Stomach (tissue), 9 donors: ENCODE measurements around the gene SH3BP5. TPM values are rescaled to one million over a fixed set of nuclear protein-coding genes. Genes with fewer than 3 reads are reported as not detected.

Experiments
- DNase-seq, 2 donors: peaks; one replicate each; pipeline versions ENCODE4 v3.0.0 to v3.0.0-alpha.2; 2013 to 2019
- H3K27ac ChIP-seq, 5 donors: fragments of 200-600 bp in 4 of 5; sonication (generic) in 4 of 5; one replicate each; pipeline ENCODE4 v1.5.1; 2013 to 2019; ENCODE audit warnings: mild to moderate bottlenecking in 1 of 5, moderate library complexity in 1 of 5
- H3K27me3 ChIP-seq, 3 donors: fragments of 200-600 bp; sonication (generic); one replicate each; pipeline ENCODE4 v1.5.1; 2017 to 2019; ENCODE audit warnings: mixed run types in 1 of 3
- H3K36me3 ChIP-seq, 4 donors: fragments of 200-600 bp; sonication (generic); 1 replicate in 3 of 4; 2 replicates in 1 of 4; pipeline ENCODE4 v1.5.1; 2016 to 2019
- H3K4me1 ChIP-seq, 4 donors: fragments of 200-600 bp; sonication (generic); one replicate each; pipeline ENCODE4 v1.5.1; 2016 to 2019
- H3K4me3 ChIP-seq, 4 donors: fragments of 200-600 bp; sonication (generic) in 3 of 4; one replicate each; pipeline ENCODE4 v1.5.1; 2016 to 2019; ENCODE audit warnings: mild to moderate bottlenecking in 1 of 4
- H3K9me3 ChIP-seq, 4 donors: fragments of 200-600 bp; sonication (generic); one replicate each; pipeline ENCODE4 v1.5.1; 2016 to 2019
- EP300 ChIP-seq: sonication (generic); formaldehyde crosslinking; IDR thresholded peaks from one replicate; pipeline ENCODE4 v1.6.1; 2017; ENCODE audit warnings: antibody characterized with exemption
- POLR2A ChIP-seq, 4 donors: fragments of 450-650 bp; IDR thresholded peaks; one replicate each; pipeline ENCODE4 v1.6.1; 2016; ENCODE audit warnings: antibody characterized with exemption in 4 of 4, control low read depth in 2 of 4, mild to moderate bottlenecking in 1 of 4, moderate library complexity in 1 of 4
- POLR2AphosphoS5 ChIP-seq, 3 donors: sonication (generic); formaldehyde crosslinking; IDR thresholded peaks; one replicate each; pipeline ENCODE4 v1.6.1; 2016; ENCODE audit warnings: antibody characterized with exemption in 3 of 3
- WGBS, 5 donors: extraction: QIAGEN DNeasy Blood & Tissue Kit in 3 of 5; methylation state at CpG; one replicate each; pipeline versions ENCODE4 v1.1.5 to v1.1.7; 2013 to 2018; 5-methylcytosine and 5-hydroxymethylcytosine counted together
- intact Hi-C: fragments of 100-400 bp; cut with DNase I; formaldehyde crosslinking; loops from one replicate; pipeline ENCODE4 v1.15.1; 2023; ENCODE audit warnings: low total_unique reads
- polyA plus RNA-seq, 3 donors: library from polyadenylated mRNA; stranded (reverse); fragments of 200-250 nt; gene quantifications; one replicate each; pipeline ENCODE4 v1.2.3, GENCODE V29; 2013
- total RNA-seq, 5 donors: library from RNA; depleted of rRNA; stranded (reverse); fragments of >200 nt; gene quantifications; one replicate each; pipeline versions ENCODE4 v1.1.0 to v1.2.3, GENCODE V29; 2014 to 2016
- TF ChIP-seq, protein P1 (sequence below), 7 experiments: fragments of 450-650 bp in 4 of 7; fragments of 200-600 bp in 3 of 7; sonication (generic) in 3 of 7; IDR thresholded peaks; one replicate each; pipeline ENCODE4 v1.5.1; 2016 to 2019; ENCODE audit warnings: antibody characterized with exemption in 7 of 7, control low read depth in 2 of 7, mild to moderate bottlenecking in 1 of 7
- donor health status: healthy with polysubstance abuse.
- donor health status: Bipolar disorder and iron deficiency.
- donor health status: healthy.

The SH3BP5 gene
- total and polyA plus RNA-seq, 8 donors, result 1.8 to 43.7 (median 18.9) TPM

DNA sequence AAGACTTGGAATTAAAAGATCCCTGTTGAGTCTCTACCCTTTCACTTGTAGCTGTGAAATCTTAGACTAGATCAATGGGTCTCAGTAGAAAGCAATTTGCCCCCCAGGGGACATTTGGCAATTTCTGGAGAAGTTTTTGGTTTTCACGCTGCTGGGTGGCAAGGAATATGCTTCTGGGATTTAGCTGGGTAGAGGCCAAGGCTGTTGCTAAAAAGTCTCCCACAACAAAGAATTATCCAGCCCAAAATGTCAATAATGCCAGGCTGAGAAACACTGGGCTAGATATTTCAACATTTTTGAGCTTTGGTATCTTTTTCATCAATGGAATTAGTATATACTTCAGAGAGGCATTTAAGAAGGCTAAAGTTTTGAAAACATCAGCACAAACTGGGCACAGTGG, 117.6 kb downstream of the SH3BP5 start:
- Histone ChIP-seq H3K9me3 (no peaks in the 10 kb centered on the region), H3K4me3 (no peak overlapping the region), H3K36me3 (peaks cover 30 to 82% (median 78%) of the 10 kb centered on the region in 4 donors), H3K4me1 (peaks cover 0 to 45% (median 21%) of the 10 kb centered on the region in 4 donors), H3K27me3 (no peaks in the 10 kb centered on the region), H3K27ac (no peak overlapping the region)
- DNase-seq, result no peak
- intact Hi-C loops, result no loop called here
- WGBS, 5 donors, result 83 to 100% (median 95%) methylated on average over 1 of the region's 1 CpG
- no peak for TF ChIP-seq POLR2A (IDR thresholded peaks at IDR 0.05)
- no peak for TF ChIP-seq POLR2AphosphoS5 (IDR thresholded peaks at IDR 0.05)
- TF ChIP-seq, protein P1, sequence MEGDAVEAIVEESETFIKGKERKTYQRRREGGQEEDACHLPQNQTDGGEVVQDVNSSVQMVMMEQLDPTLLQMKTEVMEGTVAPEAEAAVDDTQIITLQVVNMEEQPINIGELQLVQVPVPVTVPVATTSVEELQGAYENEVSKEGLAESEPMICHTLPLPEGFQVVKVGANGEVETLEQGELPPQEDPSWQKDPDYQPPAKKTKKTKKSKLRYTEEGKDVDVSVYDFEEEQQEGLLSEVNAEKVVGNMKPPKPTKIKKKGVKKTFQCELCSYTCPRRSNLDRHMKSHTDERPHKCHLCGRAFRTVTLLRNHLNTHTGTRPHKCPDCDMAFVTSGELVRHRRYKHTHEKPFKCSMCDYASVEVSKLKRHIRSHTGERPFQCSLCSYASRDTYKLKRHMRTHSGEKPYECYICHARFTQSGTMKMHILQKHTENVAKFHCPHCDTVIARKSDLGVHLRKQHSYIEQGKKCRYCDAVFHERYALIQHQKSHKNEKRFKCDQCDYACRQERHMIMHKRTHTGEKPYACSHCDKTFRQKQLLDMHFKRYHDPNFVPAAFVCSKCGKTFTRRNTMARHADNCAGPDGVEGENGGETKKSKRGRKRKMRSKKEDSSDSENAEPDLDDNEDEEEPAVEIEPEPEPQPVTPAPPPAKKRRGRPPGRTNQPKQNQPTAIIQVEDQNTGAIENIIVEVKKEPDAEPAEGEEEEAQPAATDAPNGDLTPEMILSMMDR (IDR thresholded peaks at IDR 0.05), result no peak
- TF ChIP-seq EP300, result no peak

DNA sequence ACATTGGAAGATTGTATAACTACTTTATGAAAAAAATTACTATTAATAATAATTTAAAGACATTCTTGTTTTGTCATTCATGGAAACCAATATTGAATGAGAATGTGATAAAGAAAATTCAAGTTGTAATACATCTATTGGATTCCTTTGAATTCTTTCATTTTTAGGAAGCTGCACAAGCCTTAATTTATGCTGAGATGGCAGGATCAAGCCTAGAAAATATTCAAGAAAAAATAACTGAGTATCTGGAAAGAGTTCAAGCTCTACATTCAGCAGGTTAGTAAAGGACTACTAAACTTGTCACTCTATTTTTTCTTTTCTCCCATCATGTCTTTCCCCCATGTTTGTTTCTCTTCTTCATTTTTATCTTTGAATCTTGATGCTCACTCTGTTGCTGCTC, 120.4 kb downstream of the SH3BP5 start:
- Histone ChIP-seq H3K27ac (no peak overlapping the region), H3K4me3 (no peak overlapping the region), H3K4me1 (peaks cover 12 to 59% (median 36%) of the 10 kb centered on the region in 4 donors), H3K36me3 (peaks cover 14 to 62% (median 55%) of the 10 kb centered on the region in 4 donors), H3K9me3 (no peaks in the 10 kb centered on the region), H3K27me3 (no peaks in the 10 kb centered on the region)
- no peak for DNase-seq
- TF ChIP-seq POLR2AphosphoS5 (IDR thresholded peaks at IDR 0.05) (no peak), EP300 (no peak), POLR2A (IDR thresholded peaks at IDR 0.05) (no peak)
- TF ChIP-seq, protein P1 (IDR thresholded peaks at IDR 0.05), result no peak
- intact Hi-C loops, result no loop called here

DNA sequence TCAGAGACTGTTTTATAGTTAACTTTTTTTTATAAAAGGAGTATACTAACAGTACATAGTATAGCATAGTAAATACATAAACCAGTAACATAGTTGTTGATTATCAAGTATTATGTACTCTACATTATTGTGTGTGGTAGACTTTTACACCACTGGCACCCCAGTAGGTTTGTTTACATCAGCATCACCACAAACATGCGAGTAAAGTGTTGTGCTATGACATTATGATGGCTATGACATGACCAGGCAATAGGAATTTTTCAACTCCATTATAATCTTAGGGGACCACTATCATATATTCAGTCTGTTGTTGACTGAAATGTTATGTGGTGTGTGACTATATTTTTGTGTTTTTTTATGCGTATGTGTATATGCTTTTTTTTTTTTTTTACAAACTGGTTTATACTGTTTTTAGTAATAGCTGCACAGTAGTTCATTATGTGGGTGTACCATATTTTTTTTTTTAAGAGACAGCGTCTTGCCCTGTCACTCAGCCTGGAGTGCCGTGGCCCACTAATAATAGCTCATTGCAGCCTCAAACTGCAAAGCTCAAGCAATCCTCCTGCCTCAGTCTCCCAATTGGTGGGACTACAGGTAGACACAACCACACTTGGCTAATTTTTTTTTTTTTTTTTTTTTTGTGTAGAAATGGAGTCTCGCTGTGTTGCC, 124.4 kb downstream of the SH3BP5 start:
- DNase-seq, result no peak
- intact Hi-C loops, result loop anchor here (10.0 kb wide), 1 partner anchor 177 kb away; no protein-coding TSS in a partner anchor
- peak overlapping the region; percentile 5 to 86 (median 78) for H3K4me3 ChIP-seq
- H3K9me3 ChIP-seq, result no peaks in the 10 kb centered on the region
- peaks cover 7 to 33% (median 21%) of the 10 kb centered on the region in 4 donors for H3K36me3 ChIP-seq
- H3K27ac ChIP-seq, result peak overlapping the region; percentile 8 to 98 (median 97)
- no peaks in the 10 kb centered on the region for H3K27me3 ChIP-seq
- peaks cover 8 to 53% (median 37%) of the 10 kb centered on the region in 4 donors for H3K4me1 ChIP-seq
- TF ChIP-seq POLR2A (IDR thresholded peaks at IDR 0.05) (no peak), EP300 (no peak), POLR2AphosphoS5 (IDR thresholded peaks at IDR 0.05) (no peak)
- TF ChIP-seq, protein P1 (IDR thresholded peaks at IDR 0.05), result no peak
- WGBS, 5 donors, result 63 to 72% (median 70%) methylated on average over 5 of the region's 5 CpGs

DNA sequence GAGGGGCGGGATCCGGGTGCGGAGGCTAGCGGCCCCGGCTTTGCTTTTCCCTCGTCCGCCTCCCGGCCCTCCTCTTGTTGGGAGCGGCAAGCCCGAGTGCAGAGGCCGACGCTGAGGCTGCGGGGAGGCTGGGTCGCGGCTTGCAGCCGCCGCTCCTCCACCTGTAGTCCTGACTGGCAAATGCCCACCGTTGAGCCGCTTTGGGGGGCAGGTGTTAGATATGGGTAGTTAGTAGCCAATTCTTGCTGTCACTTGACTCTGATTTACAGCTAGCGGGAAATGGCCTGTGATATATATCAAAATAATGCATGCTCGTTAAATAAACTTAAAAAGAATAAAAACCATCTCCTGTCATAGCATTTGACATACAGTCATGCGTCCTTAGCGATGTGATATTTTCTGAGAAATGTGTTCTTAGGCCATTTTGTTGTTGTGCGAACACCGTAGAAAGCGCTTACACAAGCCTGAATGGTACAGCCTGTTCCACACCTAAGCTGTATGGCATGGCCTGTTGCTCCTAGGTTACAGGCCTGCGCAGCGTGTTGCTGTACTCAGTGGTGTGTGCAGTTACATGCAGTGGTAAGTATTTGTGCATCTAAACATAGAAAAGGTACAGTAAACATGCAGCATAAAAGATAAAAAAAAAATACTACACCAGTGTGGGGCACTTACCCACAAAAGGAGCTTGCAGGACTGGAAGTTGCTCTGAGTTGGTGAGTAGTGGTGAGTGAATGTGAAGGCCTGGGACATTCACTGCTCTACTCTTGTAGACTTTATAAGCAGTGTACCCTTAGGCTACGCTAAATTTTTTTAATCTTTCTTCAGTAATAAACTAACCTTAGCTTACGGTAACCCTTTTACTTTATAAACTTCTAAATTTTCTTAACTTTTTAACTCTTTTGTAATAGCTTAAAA, 125.5 kb downstream of the SH3BP5 start:
- DNase-seq, result peak; percentile 32 to 68
- intact Hi-C loops, result loop anchor here (10.0 kb wide), 1 partner anchor 178 kb away; no protein-coding TSS in a partner anchor
- peaks cover 8 to 53% (median 37%) of the 10 kb centered on the region in 4 donors for H3K4me1 ChIP-seq
- H3K27ac ChIP-seq, result peak overlapping the region; percentile 95 to 98 (median 98)
- peak overlapping the region; percentile 76 to 91 (median 83) for H3K4me3 ChIP-seq
- H3K36me3 ChIP-seq, result peaks cover 1 to 23% (median 11%) of the 10 kb centered on the region in 4 donors
- peak; percentile 39 for TF ChIP-seq EP300
- no peak for TF ChIP-seq POLR2A (IDR thresholded peaks at IDR 0.05)
- TF ChIP-seq POLR2AphosphoS5 (IDR thresholded peaks at IDR 0.05), result peak in 2 of 3 donors; percentile 27 to 81
- no peaks in the 10 kb centered on the region for H3K9me3 ChIP-seq
- 2 to 5% (median 2%) methylated on average over 16 to 30 of the region's 30 CpGs for WGBS, 5 donors
- H3K27me3 ChIP-seq, result no peaks in the 10 kb centered on the region
